ENCODE data around the gene TIMELESS. TPM values are rescaled to one million over a fixed set of nuclear protein-coding genes. Genes with fewer than 3 reads are reported as not detected.
A peak's percentile ranks its signal among the peaks of the same experiment; 100 is the strongest.

Gene TIMELESS
- total RNA-seq, 2 donors from 2014 or later = 5.8 to 9.7 TPM

- intact Hi-C loops (cut with DNase I, micrococcal nuclease) = no loop called here
- DNase-seq = peak in 1 of 2 donors; percentile 11
- ATAC-seq = no peak
These were observed 73.4 kb downstream of the TIMELESS start for GRCh38 chr12:56375598-56376434.

GRCh38 chr12:56374726-56375597 lies 74.3 kb downstream of the TIMELESS start:
- intact Hi-C loops (cut with DNase I, micrococcal nuclease) = no loop called here
- ATAC-seq = no peak
- DNase-seq = no peak

- DNase-seq (no peak), ATAC-seq (no peak)
- intact Hi-C loops (cut with DNase I, micrococcal nuclease) = no loop called here
These were observed 75.7 kb downstream of the TIMELESS start for GRCh38 chr12:56373515-56373914.

- DNase-seq (no peak), ATAC-seq (no peak)
- intact Hi-C loops (cut with DNase I, micrococcal nuclease) = no loop called here
These were observed 82.3 kb downstream of the TIMELESS start for GRCh38 chr12:56366948-56367347.

Other genes with a start within 250 kb of the TIMELESS start
- 10 to 100 TPM; 31.5 to 35.1 TPM for gene RNF41, start 227.5 kb downstream of the TIMELESS start, total RNA-seq
- gene NABP2, start 225.1 kb downstream of the TIMELESS start, total RNA-seq = 10 to 100 TPM; 23.2 to 29.5 TPM
- 100 to 1,000 TPM; 152 to 244 TPM for gene SLC39A5, start 219.4 kb downstream of the TIMELESS start, total RNA-seq
- gene ANKRD52, start 191.0 kb downstream of the TIMELESS start, total RNA-seq = 10 to 100 TPM; 47.4 to 54.8 TPM
- 1 to 10 TPM; 4.1 to 5.3 TPM for gene COQ10A, start 182.5 kb downstream of the TIMELESS start, total RNA-seq
- 100 to 1,000 TPM; 304 to 403 TPM for gene CS, start 149.1 kb downstream of the TIMELESS start, total RNA-seq
- gene CNPY2, start 133.4 kb downstream of the TIMELESS start, total RNA-seq = 10 to 100 TPM; 70.8 to 90.5 TPM
- gene PAN2, start 115.4 kb downstream of the TIMELESS start, total RNA-seq = 10 to 100 TPM; 46.4 to 53.8 TPM
- not detected for gene IL23A, start 110.5 kb downstream of the TIMELESS start, total RNA-seq
- gene STAT2, start 89.3 kb downstream of the TIMELESS start, total RNA-seq = 10 to 100 TPM; 77.7 to 79.2 TPM
- gene APOF, start 86.6 kb downstream of the TIMELESS start, total RNA-seq = not detected
- gene MIP, start 5.2 kb upstream of the TIMELESS start, total RNA-seq = not detected
- 1 to 10 TPM; 3.9 to 5.2 TPM for gene SPRYD4, start 19.2 kb upstream of the TIMELESS start, total RNA-seq
- 1 to 10 TPM in 1 of 2 donors, under 1 TPM in 1; 0.53 to 1.0 TPM for gene GLS2, start 38.7 kb upstream of the TIMELESS start, total RNA-seq
- gene RBMS2, start 72.4 kb upstream of the TIMELESS start, total RNA-seq = 10 to 100 TPM; 33.9 to 40.2 TPM
- 100 to 1,000 TPM; 105 to 107 TPM for gene BAZ2A, start 180.9 kb upstream of the TIMELESS start, total RNA-seq
- gene ATP5F1B, start 196.6 kb upstream of the TIMELESS start, total RNA-seq = 1,000 to 10,000 TPM; 1,197 to 1,516 TPM
- gene PTGES3, start 238.9 kb upstream of the TIMELESS start, total RNA-seq = 100 to 1,000 TPM; 149 to 160 TPM

All from left colon (tissue), 2 donors.